SK-N-SH (cell line): ENCODE measurements around the gene ZP1. TPM values are rescaled to one million over a fixed set of nuclear protein-coding genes. Genes with fewer than 3 reads are reported as not detected.
A peak's percentile ranks its signal among the peaks of the same experiment; 100 is the strongest.

ENCODE experiments used
- CTCF ChIA-PET: fragments of 300-600, 350-600 bp; formaldehyde crosslinking; extraction: SDS; loops from one replicate; lab custom pipeline; 2021; lab: Yijun Ruan, JAX
- POLR2A ChIA-PET: fragments of 350-600 bp; sonication (Branson Sonifier 250); formaldehyde crosslinking; extraction: SDS; loops from one replicate; lab custom pipeline; 2020; ENCODE audit warnings: antibody characterized with exemption, inconsistent platforms; lab: Yijun Ruan, JAX
- DNase-seq: peaks from one replicate; pipeline ENCODE4 v3.0.0; 2012
- H2AFZ ChIP-seq: fragments of 200-600 bp; sonication (generic); 2 replicates; pipeline ENCODE4 v1.8.1; 2016; ENCODE audit warnings: antibody characterized with exemption, mild to moderate bottlenecking, low read depth
- H3F3A ChIP-seq: fragments of 200-600 bp; sonication (generic); replicated peaks from 2 replicates; pipeline ENCODE3; 2016; ENCODE audit warnings: antibody characterized with exemption, mild to moderate bottlenecking; ENCODE audit not compliant: insufficient read depth
- H3K27ac ChIP-seq, 2 experiments: fragments of 200-500 bp in 1 of 2; fragments of 200-600 bp in 1 of 2; sonication (Bioruptor generic) in 1 of 2; sonication (generic), shearing (Covaris generic) in 1 of 2; 2 replicates each; pipeline versions ENCODE4 v1.5.1 to v1.6.1; 2014 to 2016; ENCODE audit warnings: low read depth in 2 of 2, inconsistent platforms in 1 of 2, low read length in 1 of 2, mild to moderate bottlenecking in 1 of 2, mixed read lengths in 1 of 2
- H3K27me3 ChIP-seq: fragments of 200-600 bp; sonication (generic), shearing (Covaris generic); 2 replicates; pipeline ENCODE4 v1.6.1; 2016; ENCODE audit warnings: mixed run types; ENCODE audit not compliant: insufficient read depth
- H3K36me3 ChIP-seq, 2 experiments: fragments of 200-500 bp in 1 of 2; fragments of 200-600 bp in 1 of 2; sonication (Bioruptor generic) in 1 of 2; sonication (generic) in 1 of 2; replicated peaks in 1 of 2; 2 replicates each; pipeline versions ENCODE3 to v1.5.1; 2014 to 2016; ENCODE audit warnings: low read length in 1 of 2, mild to moderate bottlenecking in 1 of 2; ENCODE audit not compliant: insufficient read depth in 2 of 2, control insufficient read depth in 1 of 2
- H3K4me1 ChIP-seq, 2 experiments: fragments of 200-500 bp in 1 of 2; fragments of 200-600 bp in 1 of 2; sonication (Bioruptor generic) in 1 of 2; sonication (generic), shearing (Covaris generic) in 1 of 2; 2 replicates each; pipeline versions ENCODE4 v1.5.1 to v1.6.1; 2014 to 2016; ENCODE audit warnings: low read depth in 1 of 2, low read length in 1 of 2, mixed run types in 1 of 2; ENCODE audit not compliant: insufficient read depth in 2 of 2, control insufficient read depth in 1 of 2
- H3K4me2 ChIP-seq: fragments of 200-600 bp; sonication (generic), shearing (Covaris generic); 2 replicates; pipeline ENCODE4 v1.6.1; 2017; ENCODE audit warnings: mixed run types
- H3K4me3 ChIP-seq, 2 experiments: fragments of 200-500 bp in 1 of 2; fragments of 200-600 bp in 1 of 2; sonication (Bioruptor generic) in 1 of 2; sonication (generic), shearing (Covaris generic) in 1 of 2; 2 replicates each; pipeline versions ENCODE4 v1.5.1 to v1.8.1; 2014 to 2016; ENCODE audit warnings: low read depth in 2 of 2, inconsistent platforms in 1 of 2, low read length in 1 of 2, mild to moderate bottlenecking in 1 of 2, mixed read lengths in 1 of 2, moderate library complexity in 1 of 2
- H3K79me2 ChIP-seq: fragments of 200-600 bp; sonication (generic); 2 replicates; pipeline ENCODE4 v1.8.1; 2017; ENCODE audit warnings: mild to moderate bottlenecking; ENCODE audit not compliant: insufficient read depth
- H3K9ac ChIP-seq: fragments of 200-600 bp; sonication (generic); 2 replicates; pipeline ENCODE4 v1.6.1; 2017; ENCODE audit warnings: mixed run types
- H3K9me2 ChIP-seq: fragments of 200-600 bp; sonication (generic); 2 replicates; pipeline ENCODE4 v1.6.1; 2017; ENCODE audit warnings: mixed run types
- H3K9me3 ChIP-seq: fragments of 200-600 bp; sonication (generic); 2 replicates; pipeline ENCODE4 v1.6.1; 2017; ENCODE audit warnings: mixed run types, mild to moderate bottlenecking, moderate library complexity
- H4K20me1 ChIP-seq: fragments of 200-600 bp; sonication (generic); 2 replicates; pipeline ENCODE4 v1.6.1; 2017; ENCODE audit warnings: mild to moderate bottlenecking, mixed run types; ENCODE audit not compliant: insufficient read depth
- EP300 ChIP-seq, 2 experiments: IDR thresholded peaks; 2 replicates each; pipeline versions ENCODE4 v1.4.0 to v1.6.1; 2012; ENCODE audit warnings: borderline replicate concordance in 1 of 2, low read depth in 1 of 2, low read length in 1 of 2
- FOXJ3 ChIP-seq: sonication (generic); formaldehyde crosslinking; IDR thresholded peaks from 2 replicates; pipeline ENCODE4 v1.5.1; 2020; ENCODE audit warnings: mild to moderate bottlenecking, missing genetic modification reagents
- NFIC ChIP-seq: IDR thresholded peaks from 2 replicates; pipeline ENCODE4 v1.4.0; 2012; ENCODE audit warnings: borderline replicate concordance
- RAD21 ChIP-seq: IDR thresholded peaks from 2 replicates; pipeline ENCODE4 v1.6.1; 2012; ENCODE audit warnings: mild to moderate bottlenecking, low read length
- RXRA ChIP-seq: IDR thresholded peaks from 2 replicates; pipeline ENCODE4 v1.4.0; 2012; ENCODE audit warnings: low read depth, mild to moderate bottlenecking, borderline replicate concordance
- TAF1 ChIP-seq: IDR thresholded peaks from 2 replicates; pipeline ENCODE4 v1.6.1; 2012; ENCODE audit warnings: low read depth, mild to moderate bottlenecking, low read length, moderate library complexity, borderline replicate concordance
- YY1 ChIP-seq: IDR thresholded peaks from 2 replicates; pipeline ENCODE4 v1.4.0; 2012; ENCODE audit warnings: low read depth, mild to moderate bottlenecking
- WGBS: methylation state at CpG from one replicate; pipeline ENCODE4 v1.1.6; 2017; ENCODE audit warnings: low lambda C conversion rate; 5-methylcytosine and 5-hydroxymethylcytosine counted together
- polyA plus RNA-seq, 3 experiments: library from polyadenylated mRNA; depleted of rRNA; stranded (reverse); fragments of >200 nt; gene quantifications; 2 replicates each; pipeline ENCODE4 v1.2.3, GENCODE V29; 2012
- TF ChIP-seq, protein P1 (sequence below): fragments of 200-600 bp; sonication (generic); IDR thresholded peaks from 2 replicates; pipeline ENCODE4 v1.6.1; 2017; ENCODE audit warnings: antibody characterized with exemption, mild to moderate bottlenecking, moderate library complexity

Gene ZP1
- polyA plus RNA-seq, 1 of the 3 experiments (the other 2 are of a cell fraction), result not detected

DNA sequence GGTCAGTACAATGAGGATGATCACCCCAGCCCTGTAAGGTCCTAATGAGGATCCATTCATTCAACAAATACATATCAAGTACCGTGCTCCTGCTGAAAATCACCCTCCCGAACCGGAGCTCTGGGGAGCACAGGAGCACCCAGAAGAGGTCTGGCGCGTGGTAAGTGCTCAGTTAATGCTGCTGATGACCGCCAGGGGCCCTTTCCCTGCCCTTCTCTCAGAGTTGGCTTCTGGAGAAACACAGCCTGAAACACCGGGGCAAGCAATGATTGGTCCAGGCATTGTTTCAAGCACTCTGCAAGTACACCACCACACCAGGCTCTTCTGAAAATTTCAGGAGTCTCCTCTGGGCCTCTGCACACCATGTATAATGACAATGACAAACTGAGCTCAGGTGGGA, 29.2 kb upstream of the ZP1 start:
- TF ChIP-seq YY1, result no peak
- TF ChIP-seq NFIC, result no peak
- no peak for TF ChIP-seq RXRA
- TF ChIP-seq, protein P1, sequence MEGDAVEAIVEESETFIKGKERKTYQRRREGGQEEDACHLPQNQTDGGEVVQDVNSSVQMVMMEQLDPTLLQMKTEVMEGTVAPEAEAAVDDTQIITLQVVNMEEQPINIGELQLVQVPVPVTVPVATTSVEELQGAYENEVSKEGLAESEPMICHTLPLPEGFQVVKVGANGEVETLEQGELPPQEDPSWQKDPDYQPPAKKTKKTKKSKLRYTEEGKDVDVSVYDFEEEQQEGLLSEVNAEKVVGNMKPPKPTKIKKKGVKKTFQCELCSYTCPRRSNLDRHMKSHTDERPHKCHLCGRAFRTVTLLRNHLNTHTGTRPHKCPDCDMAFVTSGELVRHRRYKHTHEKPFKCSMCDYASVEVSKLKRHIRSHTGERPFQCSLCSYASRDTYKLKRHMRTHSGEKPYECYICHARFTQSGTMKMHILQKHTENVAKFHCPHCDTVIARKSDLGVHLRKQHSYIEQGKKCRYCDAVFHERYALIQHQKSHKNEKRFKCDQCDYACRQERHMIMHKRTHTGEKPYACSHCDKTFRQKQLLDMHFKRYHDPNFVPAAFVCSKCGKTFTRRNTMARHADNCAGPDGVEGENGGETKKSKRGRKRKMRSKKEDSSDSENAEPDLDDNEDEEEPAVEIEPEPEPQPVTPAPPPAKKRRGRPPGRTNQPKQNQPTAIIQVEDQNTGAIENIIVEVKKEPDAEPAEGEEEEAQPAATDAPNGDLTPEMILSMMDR, result peak; percentile 14; the same call in 1 of the 2 replicates
- no peak for TF ChIP-seq EP300 (IDR thresholded peaks at IDR 0.05; ENCODE audit: borderline replicate concordance in 1 of 2, low read depth in 1 of 2, low read length in 1 of 2)
- no peak for TF ChIP-seq FOXJ3 (CRISPR knock-in tag)
- no peak for TF ChIP-seq RAD21
- H3F3A ChIP-seq, result no peaks in the 10 kb centered on the region
- H3K27ac ChIP-seq, result no peak overlapping the region
- 83% methylated on average over 4 of the region's 7 CpGs for whole genome bisulfite sequencing
- peaks cover 13% of the 10 kb centered on the region for H3K79me2 ChIP-seq
- ChIA-PET CTCF (interaction anchor here (0.8 to 23.7 kb wide), 2 partner anchors 17 to 58 kb away, joined by 4 to 550 read pairs; partner anchors contain the start of gene PRPF19), POLR2A (no interaction called here)
- no peaks in the 10 kb centered on the region for H3K9me2 ChIP-seq
- no peak for DNase-seq
- no peaks in the 10 kb centered on the region; the same call in 1 of the 2 replicates for H3K27me3 ChIP-seq
- H4K20me1 ChIP-seq, result no peaks in the 10 kb centered on the region
- no peaks in the 10 kb centered on the region for H3K36me3 ChIP-seq
- H3K9ac ChIP-seq, result no peak overlapping the region
- no peaks in the 10 kb centered on the region for H3K9me3 ChIP-seq
- H2AFZ ChIP-seq, result no peak overlapping the region
- no peak overlapping the region for H3K4me2 ChIP-seq
- no peak overlapping the region for H3K4me3 ChIP-seq
- peaks cover 0 to 11% of the 10 kb centered on the region in 2 experiments; a peak in 2 of 4 replicates for H3K4me1 ChIP-seq

DNA sequence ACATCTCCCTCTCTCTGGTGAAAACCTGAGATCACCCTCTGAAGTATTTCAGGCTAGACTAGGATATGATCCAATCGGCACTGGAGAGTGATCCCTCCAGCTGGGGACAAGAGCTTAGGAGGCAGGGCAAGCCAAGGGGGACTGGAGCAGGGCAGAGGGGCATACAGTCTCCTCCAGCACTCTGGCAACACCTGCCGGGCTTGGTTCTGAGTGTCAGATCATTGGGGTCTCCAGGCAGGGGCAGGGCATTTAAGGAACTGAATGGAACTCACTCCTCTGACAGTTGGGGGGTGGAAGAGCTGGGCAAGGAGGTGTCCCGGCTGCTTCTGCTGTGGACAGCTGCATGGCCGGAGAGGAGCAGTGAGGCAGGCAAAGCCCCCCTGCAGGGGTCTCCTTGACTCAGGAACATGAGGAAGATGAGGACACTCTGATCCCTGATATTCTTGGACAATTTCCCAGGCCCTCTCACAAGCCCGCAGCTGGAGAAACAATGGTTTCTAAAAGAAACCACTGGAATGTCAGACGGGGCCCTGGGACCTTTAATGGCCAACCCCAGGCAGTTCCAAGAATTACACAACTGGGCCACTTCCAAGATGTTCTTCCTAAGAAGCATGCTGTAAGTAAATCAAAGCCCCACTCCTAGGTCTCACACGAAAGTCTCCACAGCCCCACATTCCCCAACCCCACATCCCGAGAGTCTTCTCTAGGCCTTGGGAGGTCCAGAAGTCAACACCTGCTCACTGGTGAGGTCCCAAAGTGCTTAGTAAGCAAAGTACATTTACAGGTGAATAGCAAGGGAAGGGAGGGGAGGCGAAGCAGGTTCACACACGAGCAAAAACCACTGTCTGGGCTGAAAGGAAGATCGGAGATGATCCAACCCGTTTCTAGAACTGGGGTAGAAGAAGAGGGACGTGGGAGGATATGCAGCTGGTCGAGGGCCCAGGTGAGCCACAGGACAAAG, 26.6 kb upstream of the ZP1 start:
- Histone ChIP-seq H3K9me2 (no peaks in the 10 kb centered on the region), H2AFZ (0 out of 2 replicates have a peak overlapping the region, but pooled peaks have one; percentile 68), H3K9me3 (no peaks in the 10 kb centered on the region), H3F3A (no peaks in the 10 kb centered on the region), H3K27me3 (no peaks in the 10 kb centered on the region), H4K20me1 (no peaks in the 10 kb centered on the region; the same call in 1 of the 2 replicates), H3K4me3 (no peak overlapping the region), H3K4me2 (no peak overlapping the region), H3K9ac (no peak overlapping the region), H3K4me1 (peaks cover 0 to 34% of the 10 kb centered on the region in 2 experiments; a peak in 3 of 4 replicates), H3K36me3 (peaks cover 0 to 1% of the 10 kb centered on the region in 2 experiments), H3K79me2 (peaks cover 37% of the 10 kb centered on the region), H3K27ac (peak overlapping the region in 1 of 2 experiments; percentile 66; a peak in 1 of 4 replicates)
- CTCF ChIA-PET, result interaction anchor here (0.8 to 23.7 kb wide), 3 partner anchors 8 to 55 kb away, joined by 4 to 550 read pairs (median 16); partner anchors contain the start of gene PRPF19
- POLR2A ChIA-PET, result no interaction called here
- DNase-seq, result no peak
- 89% methylated on average over 13 of the region's 14 CpGs for WGBS
- TF ChIP-seq TAF1, result no peak
